ENCODE results near the gene SRL. TPM values are rescaled to one million over a fixed set of nuclear protein-coding genes. Genes with fewer than 3 reads are reported as not detected.

Gene SRL
- total and polyA plus RNA-seq, 2 of the 4 experiments (the other 2 are of a cell fraction), result under 0.01 to 0.14 TPM

DNA sequence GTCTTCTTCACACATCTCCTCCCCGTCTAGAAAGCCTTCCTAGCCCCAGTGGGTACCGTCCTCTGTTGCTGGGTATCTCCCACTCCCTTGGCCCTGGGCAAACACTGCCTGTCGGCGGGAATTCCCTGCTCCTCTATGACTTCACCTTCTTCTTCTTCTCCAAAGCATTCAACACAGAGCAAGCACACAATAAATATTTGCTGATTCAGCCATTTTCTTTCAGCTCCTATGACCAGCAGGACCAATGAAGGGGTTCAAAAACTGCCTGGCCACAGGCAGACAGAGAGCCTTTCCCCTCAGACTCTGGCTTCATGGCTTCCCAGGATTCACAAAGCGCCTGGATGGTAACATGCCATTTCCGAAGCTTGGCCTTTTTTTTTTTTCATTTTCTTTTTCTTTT is 72.5 kb downstream of the SRL start:
- Histone ChIP-seq H3K14ac (replicated peaks; ENCODE audit: low read depth, low read length) (no peak overlapping the region), H2AK5ac (ENCODE audit: low read depth, low read length) (no peak overlapping the region), H3K23ac (ENCODE audit: low read depth, low read length) (no peak overlapping the region), H2AFZ (replicated peaks; ENCODE audit: low read length, poor library complexity) (no peak overlapping the region), H3K27me3 (ENCODE audit: control insufficient read depth, insufficient read depth, low read length) (no peaks in the 10 kb centered on the region), H4K91ac (ENCODE audit: insufficient read depth, low read depth, low read length) (no peak overlapping the region), H3K18ac (ENCODE audit: low read depth, low read length) (no peak overlapping the region), H3K56ac (ENCODE audit: extremely low read depth, insufficient read depth, low read length) (no peak overlapping the region), H3K4me2 (ENCODE audit: low read depth, low read length) (no peak overlapping the region), H3K9me1 (ENCODE audit: insufficient read depth, low read length) (0 out of 2 replicates have a peak, but pooled peaks cover 8% of the 10 kb centered on the region), H3K36me3 (ENCODE audit: control insufficient read depth, insufficient read depth, low read length) (no peaks in the 10 kb centered on the region), H2BK120ac (ENCODE audit: low read depth, low read length) (no peak overlapping the region), H2BK20ac (ENCODE audit: low read depth, low read length) (no peak overlapping the region), H4K20me1 (ENCODE audit: insufficient read depth, low read length) (no peaks in the 10 kb centered on the region), H3K27ac (ENCODE audit: insufficient read depth, low read length) (no peak overlapping the region), H3K9ac (ENCODE audit: low read depth, low read length) (no peak overlapping the region), H3K9me3 (ENCODE audit: control insufficient read depth, insufficient read depth, low read length) (no peaks in the 10 kb centered on the region), H4K8ac (ENCODE audit: low read depth in 2 of 2, low read length in 2 of 2) (no peak overlapping the region), H3K4ac (ENCODE audit: low read depth, low read length) (no peak overlapping the region), H2BK15ac (ENCODE audit: low read depth, low read length) (no peak overlapping the region), H4K5ac (ENCODE audit: low read depth, low read length) (no peak overlapping the region), H2AK9ac (replicated peaks; ENCODE audit: low read depth, low read length, poor library complexity) (no peak overlapping the region), H3K4me1 (ENCODE audit: control insufficient read depth, insufficient read depth, low read length) (peaks cover 3% of the 10 kb centered on the region), H2BK5ac (ENCODE audit: low read depth, low read length, poor library complexity, severe bottlenecking) (no peak overlapping the region), H3K4me3 (ENCODE audit: insufficient read depth, low read depth, low read length) (no peak overlapping the region), H3K79me1 (ENCODE audit: low read depth in 1 of 2, low read length in 2 of 2) (no peaks in the 10 kb centered on the region)
- CTCF ChIA-PET, result no interaction called here
- 93% methylated on average over 2 of the region's 6 CpGs; no CpG with 5 or more reads in 1 of the 2 experiments for WGBS, 2 experiments (ENCODE audit: extremely low coverage in 2 of 2, insufficient read length in 1 of 2)
- in situ Hi-C loops (cut with MboI; ENCODE audit: low sequenced_read_pairs), result no loop called here
- TF ChIP-seq MAFK (IDR thresholded peaks at IDR 0.05; ENCODE audit: low read depth, low read length), result peak; percentile 98
- no peak for TF ChIP-seq POLR2A (IDR thresholded peaks at IDR 0.05; ENCODE audit: low read depth, low read length)
- TF ChIP-seq BHLHE40 (IDR thresholded peaks at IDR 0.05; ENCODE audit: low read depth, low read length), result no peak
- no peak for TF ChIP-seq RCOR1 (IDR thresholded peaks at IDR 0.05; ENCODE audit: insufficient replicate concordance, low read length)
- dilution Hi-C loops (cut with HindIII; ENCODE audit: low sequenced_read_pairs, unreplicated experiment), result no loop called here
- ATAC-seq (ENCODE audit: low read depth), result no peak
- BruUV-seq (replicated peaks), result no TSS peak
- intact Hi-C loops (cut with micrococcal nuclease), result no loop called here
- POLR2A ChIA-PET (ENCODE audit: unreplicated experiment), result no interaction called here
- DNase-seq, result no peak
